K562 (cell line): ENCODE data around the gene AHNAK. TPM values are rescaled to one million over a fixed set of nuclear protein-coding genes. Genes with fewer than 3 reads are reported as not detected.

Experiments used
- CHD7 ChIP-seq: fragments of 200-600 bp; sonication (generic); IDR thresholded peaks from one replicate; pipeline ENCODE4 v1.6.1; 2012; ENCODE audit warnings: mild to moderate bottlenecking, low read depth, low read length, inconsistent platforms
- E2F6 ChIP-seq, 2 experiments: IDR thresholded peaks; 2 replicates each; pipeline ENCODE4 v1.6.1; 2011; ENCODE audit warnings: borderline replicate concordance in 1 of 2, control low read depth in 1 of 2, low read depth in 1 of 2, low read length in 1 of 2, mild to moderate bottlenecking in 1 of 2, mixed read lengths in 1 of 2, moderate library complexity in 1 of 2; ENCODE audit not compliant: insufficient read depth in 1 of 2, insufficient read length in 1 of 2, poor library complexity in 1 of 2, severe bottlenecking in 1 of 2; ENCODE audit errors: extremely low read depth in 1 of 2
- GTF2E2 ChIP-seq: fragments of 200-800 bp; sonication (Bioruptor generic); IDR thresholded peaks from 2 replicates; pipeline ENCODE4 v1.6.1; 2016; ENCODE audit warnings: missing genetic modification characterization, missing compliant biosample characterization
- HNRNPK ChIP-seq: fragments of 200-400 bp; formaldehyde crosslinking; IDR thresholded peaks from one replicate; pipeline ENCODE4 v1.6.1; 2018; ENCODE audit warnings: mild to moderate bottlenecking, low read depth, low read length; ENCODE audit not compliant: poor library complexity, severe bottlenecking
- MCM3 ChIP-seq: fragments of 450-650 bp; IDR thresholded peaks from 2 replicates; pipeline ENCODE4 v1.6.1; 2016
- NCOR1 ChIP-seq: fragments of 450-650 bp; IDR thresholded peaks from 2 replicates; pipeline ENCODE4 v1.6.1; 2016; ENCODE audit warnings: mild to moderate bottlenecking, moderate library complexity
- PKNOX1 ChIP-seq: fragments of 450-650 bp; IDR thresholded peaks from 2 replicates; pipeline ENCODE4 v1.6.1; 2016
- SIRT6 ChIP-seq: IDR thresholded peaks from one replicate; pipeline ENCODE4 v1.6.1; 2012; ENCODE audit warnings: low read depth, mild to moderate bottlenecking, control low read depth, inconsistent platforms, low read length, moderate library complexity
- TAF1 ChIP-seq: IDR thresholded peaks from 2 replicates; pipeline ENCODE4 v1.6.1; 2011; ENCODE audit warnings: mild to moderate bottlenecking, low read length, moderate library complexity; ENCODE audit not compliant: insufficient read depth, control insufficient read depth, severe bottlenecking; ENCODE audit errors: extremely low read depth
- TFAM ChIP-seq: fragments of 250-450 bp; sonication (Bioruptor Pico); conservative IDR thresholded peaks from 2 replicates; pipeline ENCODE4 v1.5.0; 2021; ENCODE audit warnings: mild to moderate bottlenecking, moderate library complexity
- USF1 ChIP-seq: sonication (generic); formaldehyde crosslinking; IDR thresholded peaks from 2 replicates; pipeline ENCODE4 v1.9.0; 2022; ENCODE audit warnings: mild to moderate bottlenecking, missing genetic modification reagents
- polyA plus RNA-seq, 8 experiments: library from polyadenylated mRNA; depleted of rRNA in 4 of 8; stranded (reverse) in 5 of 8; unstranded in 3 of 8; fragments of >200 nt; fragmentation: Nextera tagmentation in 2 of 8; fragmentation: Illumina TruSeq in 1 of 8; extraction: Ambion mirVana in 2 of 8; extraction: Trizol in 1 of 8; gene quantifications; 2 replicates each; pipeline versions ENCODE4 v1.2.1 to v1.2.3, GENCODE V29; 2011 to 2014; ENCODE audit warnings: inconsistent platforms in 1 of 8, missing spikeins in 1 of 8
- total RNA-seq, 7 experiments: library from RNA; depleted of rRNA in 6 of 7; stranded (reverse); fragments of >200 nt in 6 of 7; fragmentation: Illumina TruSeq in 2 of 7; extraction: Trizol in 2 of 7; gene quantifications; 2 replicates each; pipeline versions ENCODE4 v1.2.1 to v1.2.3, GENCODE V29; 2011 to 2021; ENCODE audit warnings: low replicate concordance in 1 of 7

The AHNAK gene
- total and polyA plus RNA-seq, 9 of the 15 experiments (the other 6 are each of a cell fraction or from before 2014, with no cell fraction given) = 1.5 to 89.7 (median 45.0) TPM

GRCh38 chr11:62573592-62574362 lies 27.2 kb upstream of the AHNAK start, which contains the start of gene EEF1G (continued):
- TF ChIP-seq CHD7 = no peak
- TF ChIP-seq MCM3 = no peak
- TF ChIP-seq SIRT6 = no peak
- TF ChIP-seq TFAM (CRISPR knock-in tag) = no peak
- TF ChIP-seq HNRNPK = no peak
- TF ChIP-seq TAF1 = peak; percentile 97
- peak; percentile 83 for TF ChIP-seq GTF2E2
- TF ChIP-seq E2F6 (IDR thresholded peaks at IDR 0.05; ENCODE audit: borderline replicate concordance in 1 of 2, extremely low read depth in 1 of 2, insufficient read depth in 1 of 2, insufficient read length in 1 of 2, low read depth in 1 of 2, low read length in 1 of 2, poor library complexity in 1 of 2, severe bottlenecking in 1 of 2) = peak; percentile 23 to 58
- TF ChIP-seq USF1 (CRISPR knock-in tag) = peak; percentile 51
- peak; percentile 86 for TF ChIP-seq PKNOX1
- peak; percentile 33; the same call in 1 of the 2 replicates for TF ChIP-seq NCOR1
